ENCODE data around the gene DIABLO.
"Not testable (repeated sequence)": the region's sequence is repeated elsewhere in the genome, so short reads cannot be mapped to it uniquely, and the experiment has no call there.

Gene DIABLO

DNA sequence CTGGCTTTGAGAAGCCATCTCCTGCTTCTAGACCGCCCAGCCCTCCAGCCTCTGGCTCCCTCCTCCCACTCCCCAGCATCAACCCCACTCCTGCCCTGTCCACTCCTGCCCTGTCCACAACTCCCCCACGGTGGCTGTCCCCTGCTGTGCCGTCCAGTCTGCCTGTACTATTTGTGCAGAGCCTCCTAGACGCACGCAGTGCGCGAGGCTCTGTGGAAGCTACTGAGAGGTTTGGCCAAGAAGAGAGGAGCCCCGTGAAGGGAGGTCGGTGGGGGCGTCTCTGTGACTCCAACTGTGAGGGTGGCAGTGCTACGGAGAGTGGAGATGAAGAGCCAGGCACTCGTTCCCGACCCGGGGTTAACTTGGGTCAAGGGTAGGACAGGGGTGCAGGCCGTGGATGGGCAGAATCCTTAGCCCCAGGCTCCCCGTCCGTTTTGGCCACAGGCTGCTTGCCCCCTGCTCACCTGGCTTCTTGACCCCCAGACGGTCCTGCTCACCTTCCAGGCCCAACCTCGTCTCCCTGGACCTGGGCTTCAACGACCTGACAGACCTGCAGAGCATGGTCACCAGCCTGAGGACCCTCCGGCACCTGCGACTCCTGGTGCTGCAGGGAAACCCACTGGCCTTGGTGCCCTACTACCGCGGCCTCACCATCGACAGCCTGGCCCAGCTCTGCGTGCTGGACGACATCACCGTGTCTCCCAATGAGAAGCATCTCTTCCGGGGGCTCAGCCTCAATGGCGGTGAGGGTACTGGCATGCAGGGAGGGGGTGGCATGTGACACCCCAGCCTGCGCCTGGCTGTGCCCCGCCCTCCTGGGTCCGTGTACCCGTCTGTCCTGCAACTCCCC, 36.0 kb downstream of the DIABLO start:
- DNase-seq (ENCODE audit: low read depth, low spot score): no peak

DNA sequence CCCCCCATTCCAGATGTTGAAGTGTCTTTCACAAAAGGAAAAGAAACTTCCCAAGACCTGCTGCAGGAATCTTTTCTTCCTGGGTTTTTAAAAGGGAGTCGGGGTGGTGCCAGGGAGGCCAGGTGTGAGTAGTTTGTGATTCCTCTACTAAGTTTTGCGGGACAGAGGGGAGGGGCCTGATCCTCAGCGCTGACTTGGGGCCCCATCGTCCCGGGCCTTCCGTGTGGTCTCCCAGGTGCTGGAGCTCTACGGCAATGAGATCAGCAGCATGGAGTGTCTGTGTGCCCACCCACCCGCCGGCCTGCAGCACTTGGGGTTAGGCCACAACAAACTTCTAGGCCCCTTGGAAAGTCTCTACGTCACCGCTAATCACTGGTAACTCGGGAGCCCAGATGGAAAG, 38.4 kb downstream of the DIABLO start:
- no peak for DNase-seq (ENCODE audit: low read depth, low spot score)

DNA sequence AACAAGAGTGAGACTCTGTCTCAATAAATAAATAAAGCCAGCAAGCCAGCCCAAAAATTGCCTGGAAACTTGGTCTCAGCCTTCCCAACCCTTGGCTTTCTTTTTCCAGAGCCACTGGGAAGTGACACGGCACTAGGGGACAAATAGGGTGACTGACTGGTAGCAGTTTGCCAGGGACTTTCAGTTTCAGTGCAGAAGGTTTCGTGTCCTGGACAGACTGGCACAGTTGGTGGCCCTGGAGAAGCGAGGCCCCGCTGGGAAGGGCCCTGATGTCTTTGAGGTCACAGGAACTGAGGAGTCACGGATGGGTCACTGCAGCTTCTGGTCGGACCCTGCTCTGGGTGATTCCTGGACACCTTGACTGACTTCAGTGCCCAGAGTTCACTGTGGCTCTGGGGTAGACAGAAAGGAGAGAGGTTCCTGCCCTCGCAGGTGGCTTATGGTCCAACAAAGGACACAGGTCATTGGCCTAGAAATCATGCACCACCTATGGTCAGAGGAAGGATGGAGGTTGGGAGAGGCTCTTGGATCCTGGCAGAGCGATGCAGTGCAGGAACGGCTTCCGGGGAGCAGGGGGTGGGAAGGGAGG, 40.3 kb downstream of the DIABLO start:
- DNase-seq (ENCODE audit: low read depth, low spot score): no peak

DNA sequence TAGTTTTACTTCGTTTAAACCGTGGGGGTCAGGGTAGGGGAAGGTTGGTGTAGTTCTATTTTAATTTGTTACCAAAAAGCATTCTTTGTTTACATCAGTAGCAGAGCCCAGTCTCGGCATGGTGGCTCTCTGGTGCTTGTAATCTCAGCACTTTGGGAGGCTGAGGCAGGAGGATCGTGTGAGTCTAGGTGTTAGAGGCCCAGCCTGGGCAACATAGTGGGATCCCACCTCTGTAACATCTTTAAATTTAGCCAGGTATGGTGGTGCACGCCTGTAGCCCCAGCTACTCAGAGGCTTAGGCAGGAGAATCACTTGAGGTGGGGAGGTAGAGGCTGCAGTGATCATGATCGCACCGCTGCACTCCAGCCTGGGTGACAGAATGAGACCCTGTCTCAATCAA, 40.8 kb downstream of the DIABLO start:
- DNase-seq (ENCODE audit: low read depth, low spot score): no peak

DNA sequence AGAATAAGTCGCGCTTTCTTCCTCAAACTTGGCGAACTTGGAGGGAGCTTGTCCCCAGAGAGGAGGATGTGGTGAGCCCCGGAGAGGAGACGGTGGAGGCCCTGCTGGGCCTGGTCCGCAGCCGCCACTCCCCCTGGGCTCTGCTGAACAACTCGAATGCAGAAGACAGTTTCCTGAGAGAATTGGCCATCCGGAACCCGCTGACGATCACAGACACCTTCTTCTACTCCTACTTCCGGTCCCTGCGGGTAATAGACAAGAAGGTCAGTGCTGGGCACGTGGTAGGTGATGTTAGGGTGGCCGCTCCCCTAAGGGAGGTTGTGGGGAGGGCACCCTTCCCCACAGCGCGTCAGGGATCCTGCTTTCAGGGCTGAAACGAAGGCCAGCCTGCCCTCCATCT, 41.3 kb downstream of the DIABLO start:
- no peak for DNase-seq (ENCODE audit: low read depth, low spot score)

GRCh38 chr12:122183588-122183940, 42.3 kb downstream of the DIABLO start:
- no peak for DNase-seq (ENCODE audit: low read depth, low spot score)

- no peak for DNase-seq (ENCODE audit: low read depth, low spot score)
Observed at GRCh38 chr12:122182887-122183587, 42.8 kb downstream of the DIABLO start, which contains the start of gene LRRC43. Gene LRRC43 (plus strand): TSS chr12:122183123. CDS start chr12:122183145, 22 bp downstream.

DNA sequence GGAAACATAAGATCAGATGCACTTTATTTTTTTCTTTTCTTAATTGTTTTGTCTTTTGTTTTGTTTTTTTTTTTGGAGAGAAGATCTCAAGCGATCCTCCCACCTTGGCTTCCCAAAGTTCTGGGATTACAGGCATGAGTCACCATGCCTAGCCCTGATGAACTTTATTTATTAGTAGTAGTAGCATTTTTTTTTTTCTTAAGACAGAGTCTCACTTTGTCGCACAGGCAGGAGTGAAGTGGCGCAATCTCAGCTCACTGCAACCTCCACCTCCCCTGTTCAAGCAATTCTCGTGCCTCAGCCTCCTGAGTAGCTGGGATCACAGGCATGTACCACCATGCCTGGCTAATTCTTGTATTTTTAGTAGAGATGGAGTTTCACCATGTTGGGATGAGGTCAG, 49.4 kb downstream of the DIABLO start:
- not testable (repeated sequence) for DNase-seq (ENCODE audit: low read depth, low spot score)

DNA sequence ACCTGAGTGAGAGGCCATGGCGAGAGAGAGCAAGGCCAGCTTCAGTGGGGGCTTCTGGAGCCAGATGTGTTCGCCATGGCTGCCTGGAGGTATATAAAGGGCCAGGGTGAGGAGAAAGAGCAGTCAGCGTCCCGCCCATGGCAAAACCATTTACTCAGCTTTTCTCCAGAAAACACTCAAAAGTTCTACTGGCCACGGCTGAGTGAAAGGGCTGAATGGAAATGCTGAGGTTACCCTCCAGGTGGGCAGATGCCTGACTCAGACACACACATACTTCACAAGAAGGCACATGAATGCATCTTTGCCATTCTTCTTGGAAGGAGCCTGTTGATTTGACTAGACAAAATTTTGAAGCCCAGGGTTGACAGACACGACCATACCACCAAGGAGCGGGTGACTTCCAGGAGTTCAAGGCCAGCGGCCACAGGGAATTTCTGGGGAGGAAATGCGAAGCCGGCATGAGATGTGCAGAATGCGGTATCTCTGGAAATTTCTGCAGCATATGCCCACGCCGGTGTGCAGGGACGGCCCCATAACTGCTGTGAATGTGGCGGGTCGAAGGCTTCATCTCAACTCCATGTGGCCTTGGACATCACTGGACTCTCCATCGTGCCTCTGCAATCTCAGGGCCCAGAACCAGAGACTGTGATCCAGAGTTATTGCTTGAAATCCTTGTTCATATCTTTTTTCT, 51.6 kb downstream of the DIABLO start, which contains the start of gene IL31:
Gene IL31 (minus strand): TSS at position 67 of the 691 bp plus-strand sequence. CDS start 49 bp downstream, at position 18.
- DNase-seq (ENCODE audit: low read depth, low spot score): no peak

GRCh38 chr12:122172262-122172939, 53.5 kb downstream of the DIABLO start:
- DNase-seq (ENCODE audit: low read depth, low spot score): no peak

DNA sequence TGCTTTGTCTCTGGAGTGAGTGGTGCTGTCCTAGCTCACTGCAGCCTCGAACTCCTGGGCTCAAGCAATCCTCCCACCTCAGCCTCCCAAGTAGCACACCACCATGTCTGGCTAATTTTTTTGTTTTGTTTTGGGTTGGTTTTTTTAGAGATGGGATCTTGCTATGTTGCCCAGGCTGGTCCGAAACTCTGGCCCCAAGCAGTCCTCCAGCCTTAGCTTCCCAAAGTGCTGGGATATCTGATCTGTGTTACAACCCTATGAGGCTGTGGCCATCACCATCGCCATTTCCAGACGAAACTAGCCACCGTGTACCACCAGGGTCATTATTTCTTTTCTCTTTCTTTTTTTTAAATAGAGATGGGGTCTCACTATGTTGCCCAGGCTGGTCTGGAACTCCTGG, 54.5 kb downstream of the DIABLO start:
- no peak for DNase-seq (ENCODE audit: low read depth, low spot score)

DNA sequence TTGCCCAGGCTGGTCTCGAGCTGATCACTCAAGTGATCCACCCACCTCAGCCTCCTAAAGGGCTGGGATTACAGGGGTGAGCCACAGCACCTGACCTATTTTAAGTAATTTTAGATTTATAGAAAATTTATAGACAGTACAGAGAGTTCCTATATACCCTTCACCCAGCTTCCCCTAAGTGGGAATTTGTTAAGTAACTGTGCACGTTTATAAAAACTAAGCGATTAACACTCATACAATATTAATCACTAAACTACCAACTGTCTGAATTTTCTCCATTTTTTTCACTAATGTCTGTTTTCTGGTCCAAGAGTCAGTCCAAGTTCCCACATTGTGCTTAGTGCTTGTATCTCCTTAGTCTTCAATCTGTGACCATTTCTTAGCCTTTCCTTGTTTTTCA, 57.4 kb downstream of the DIABLO start:
- no peak for DNase-seq (ENCODE audit: low read depth, low spot score)

GRCh38 chr12:122167356-122167925, 58.4 kb downstream of the DIABLO start:
- DNase-seq (ENCODE audit: low read depth, low spot score): no peak

DNA sequence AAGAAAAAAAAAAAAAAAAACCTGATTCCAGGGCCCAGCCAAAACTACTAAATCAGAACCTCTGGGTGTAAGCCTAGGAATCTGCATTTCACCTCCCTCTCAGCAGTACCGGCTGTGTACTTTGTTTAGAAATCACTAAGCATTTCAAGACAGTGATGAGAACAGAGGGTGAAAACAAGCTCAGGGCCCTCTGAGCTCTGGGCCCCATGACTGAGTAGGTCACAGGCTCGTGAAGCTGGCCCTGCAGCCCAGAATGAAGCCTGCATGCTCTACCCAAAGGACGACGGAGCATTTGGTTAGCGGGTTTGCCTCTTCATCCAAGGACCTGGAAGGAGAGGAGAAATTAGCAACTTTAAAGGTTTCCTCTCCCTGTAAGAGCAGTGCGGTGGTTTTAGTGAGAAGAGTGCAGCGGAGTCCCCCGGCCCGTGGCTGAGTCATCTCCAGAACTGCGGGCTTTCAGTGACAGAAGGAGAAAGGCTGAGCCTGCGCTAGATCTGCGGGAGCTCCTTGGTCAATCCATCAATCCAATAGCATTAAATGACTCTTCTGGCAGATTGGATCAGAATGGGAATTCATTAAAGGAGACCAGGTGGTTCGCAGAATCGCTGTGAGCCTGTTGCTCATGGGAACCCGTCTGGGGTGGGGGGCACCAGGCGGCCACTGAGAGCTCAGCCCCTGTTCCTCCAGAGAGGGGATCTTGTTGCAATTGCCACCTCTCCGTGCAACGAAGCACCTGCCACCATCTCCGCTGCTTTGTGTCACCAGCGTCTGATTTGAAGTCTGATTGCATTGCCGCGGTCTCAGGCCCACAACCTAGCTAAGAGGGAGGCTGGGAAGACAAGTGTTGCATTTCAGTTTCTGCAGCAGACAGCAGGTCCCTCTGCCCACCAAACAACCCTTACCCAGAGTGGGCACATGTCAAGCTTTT, 59.2 kb downstream of the DIABLO start:
- no peak for DNase-seq (ENCODE audit: low read depth, low spot score)

DNA sequence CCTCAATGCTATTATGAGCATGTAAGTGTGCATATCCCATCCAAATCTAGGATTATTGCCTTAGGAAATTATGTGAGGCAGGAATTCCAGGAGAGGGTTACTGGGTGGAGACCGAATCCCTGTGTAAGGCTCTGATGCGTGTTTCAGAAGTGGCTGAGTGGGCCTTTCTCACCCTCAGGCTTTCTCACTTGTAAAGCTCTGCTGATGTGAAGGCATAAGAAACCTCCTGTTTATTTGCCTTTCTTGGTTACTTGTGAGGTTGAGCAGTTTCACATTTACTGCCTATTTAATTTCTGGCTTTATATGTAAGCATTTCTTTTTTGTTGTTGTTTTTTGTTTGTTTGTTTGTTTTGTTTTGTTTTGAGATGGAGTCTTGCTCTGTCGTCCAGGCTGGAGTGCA, 62.9 kb downstream of the DIABLO start:
- no peak for DNase-seq (ENCODE audit: low read depth, low spot score)

DNA sequence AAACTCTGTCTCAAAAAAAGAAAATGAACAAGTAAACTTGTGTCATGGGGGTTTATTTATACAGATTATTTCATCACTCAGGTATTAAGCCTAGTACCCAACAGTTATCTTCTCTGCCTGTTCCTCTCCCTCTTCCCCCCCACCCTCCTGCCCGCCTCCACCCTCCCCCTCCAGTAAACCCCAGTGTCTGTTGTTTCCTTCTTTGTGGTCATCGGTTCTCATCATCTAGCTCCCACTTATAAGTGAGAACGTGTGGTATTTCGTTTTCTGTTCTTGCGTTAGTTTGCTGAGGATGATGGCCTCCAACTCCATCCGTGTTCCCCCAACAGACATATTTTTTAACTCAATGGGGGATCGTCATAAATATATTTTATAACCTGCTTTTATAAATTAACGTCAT, 64.2 kb downstream of the DIABLO start:
- DNase-seq (ENCODE audit: low read depth, low spot score): no peak

- no peak for DNase-seq (ENCODE audit: low read depth, low spot score)
Observed at GRCh38 chr12:122160761-122161160, 65.1 kb downstream of the DIABLO start.

DNA sequence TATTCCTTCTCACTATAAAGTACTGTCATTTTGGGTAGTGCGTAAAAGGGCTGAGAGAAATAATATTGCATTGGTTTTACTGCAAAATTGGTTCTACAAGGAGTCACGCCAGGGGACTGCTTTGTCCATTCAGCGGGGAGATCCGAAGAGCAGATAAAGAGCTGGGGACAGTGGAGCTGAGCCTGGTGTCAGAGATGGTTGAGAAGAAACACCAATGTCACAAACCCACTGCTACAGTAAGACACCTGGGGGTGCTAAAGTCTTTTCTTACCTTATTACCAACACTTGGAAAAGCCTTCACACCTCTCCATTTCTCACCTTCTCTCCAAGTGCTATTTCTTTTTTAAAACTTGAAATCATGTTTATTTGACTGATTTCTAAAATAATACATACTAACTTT, 66.0 kb downstream of the DIABLO start:
- no peak for DNase-seq (ENCODE audit: low read depth, low spot score)

DNA sequence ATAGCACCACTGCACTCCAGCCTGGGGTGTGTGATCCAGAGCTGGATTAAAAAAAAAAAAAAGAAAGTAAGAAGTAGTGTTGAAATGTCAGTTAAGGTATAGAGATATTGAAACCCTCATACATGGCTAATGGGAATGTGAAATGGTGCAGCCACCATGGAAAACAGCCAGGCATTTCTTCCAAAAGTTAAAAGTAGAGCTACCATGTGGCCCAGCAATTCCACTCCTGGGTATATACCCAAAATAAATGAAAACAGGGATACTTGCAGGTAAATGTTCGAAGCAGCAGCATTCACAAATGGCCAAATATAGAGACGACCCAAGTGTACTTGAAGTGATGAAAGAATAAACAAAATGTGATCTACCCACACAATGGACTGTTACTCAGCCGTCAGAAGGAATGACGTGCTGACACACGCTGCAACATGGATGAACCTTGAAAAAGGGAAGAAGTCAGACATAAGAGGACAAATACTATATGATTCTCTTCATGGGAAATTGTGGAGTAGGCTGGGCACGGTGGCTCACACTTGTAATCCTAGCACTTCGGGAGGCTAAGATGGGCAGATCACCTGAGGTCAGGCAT, 67.1 kb downstream of the DIABLO start:
- no peak for DNase-seq (ENCODE audit: low read depth, low spot score)

Measured in activated naive CD8-positive, alpha-beta T cell treated with anti-CD3 and anti-CD28 coated beads, Interleukin-2, amount 50 U/mL, for 16 hours (primary cell).